GM12878 (cell line): Measurements from ENCODE around the gene IFNGR2. TPM values are rescaled to one million over a fixed set of nuclear protein-coding genes. Genes with fewer than 3 reads are reported as not detected.

Source experiments
- ATAC-seq: fragments of 200-7000 bp; cut with Tn5 transposase; 3 replicates; pipeline ENCODE4 v1.9.1; 2020; ENCODE audit warnings: mild to moderate bottlenecking, moderate library complexity
- BruUV-seq: library from RNA; stranded (reverse); fragments of 400-500 nt; replicated peaks from 2 replicates; lab custom pipeline; 2021; lab: Mats Ljungman, UMichigan
- CTCF ChIA-PET: fragments of 300-600 bp; sonication (Branson Sonifier 250); formaldehyde crosslinking; extraction: SDS; loops from one replicate; lab custom pipeline; 2021; ENCODE audit warnings: inconsistent platforms; lab: Yijun Ruan, JAX
- POLR2A ChIA-PET: fragments of 350-600 bp; formaldehyde crosslinking; extraction: SDS; loops from one replicate; lab custom pipeline; 2021; ENCODE audit warnings: inconsistent platforms; lab: Charles Lee
- RAD21 ChIA-PET: fragments of 300-600 bp; sonication (Branson Sonifier 250); formaldehyde crosslinking; loops from one replicate; lab custom pipeline; 2023; ENCODE audit warnings: antibody characterized with exemption; ENCODE audit not compliant: unreplicated experiment; lab: Charles Lee
- SMC1A ChIA-PET: fragments of 300-600 bp; sonication (Branson Sonifier 250); formaldehyde crosslinking; loops from one replicate; lab custom pipeline; 2023; ENCODE audit not compliant: unreplicated experiment, uncharacterized antibody; lab: Charles Lee
- DNase-seq: peaks from one replicate; pipeline ENCODE4 v3.0.0-alpha.2; 2011; ENCODE audit warnings: low read depth, low spot score
- FAIRE-seq: peaks from 3 replicates; lab custom pipeline; 2011; peaks lifted over from hg19 to GRCh38; lab: Jason Lieb, UNC
- H2AFZ ChIP-seq: 2 replicates; pipeline ENCODE4 v1.6.0; 2011; ENCODE audit warnings: low read depth, low read length, control low read depth; ENCODE audit not compliant: control insufficient read depth
- H3K27ac ChIP-seq: 2 replicates; pipeline ENCODE4 v1.5.1; 2011; ENCODE audit warnings: control low read depth; ENCODE audit not compliant: control insufficient read depth, insufficient read depth
- H3K27me3 ChIP-seq, 2 experiments: replicated peaks in 1 of 2; 2 replicates each; pipeline versions ENCODE4 v1.6.0 to v1.6.1; 2011; ENCODE audit warnings: low read length in 1 of 2; ENCODE audit not compliant: control insufficient read depth in 2 of 2, insufficient read depth in 2 of 2
- H3K36me3 ChIP-seq, 2 experiments: 2 replicates each; pipeline ENCODE4 v1.5.1; 2011; ENCODE audit warnings: low read length in 1 of 2; ENCODE audit not compliant: control insufficient read depth in 2 of 2, insufficient read depth in 2 of 2
- H3K4me1 ChIP-seq: 2 replicates; pipeline ENCODE4 v1.6.1; 2011; ENCODE audit warnings: mild to moderate bottlenecking, low read length, moderate library complexity, mixed read lengths; ENCODE audit not compliant: control insufficient read depth, insufficient read depth
- H3K4me2 ChIP-seq: 2 replicates; pipeline ENCODE4 v1.6.0; 2011; ENCODE audit warnings: control low read depth; ENCODE audit not compliant: control insufficient read depth, insufficient read depth
- H3K4me3 ChIP-seq: fragments of 200-600 bp; sonication (generic); 2 replicates; pipeline ENCODE4 v1.5.1; 2016
- H3K79me2 ChIP-seq: 2 replicates; pipeline ENCODE4 v1.6.0; 2011; ENCODE audit warnings: low read length; ENCODE audit not compliant: control insufficient read depth, insufficient read depth
- H3K9ac ChIP-seq: 2 replicates; pipeline ENCODE4 v1.8.0; 2011; ENCODE audit warnings: low read length, control low read depth, mixed read lengths; ENCODE audit not compliant: control insufficient read depth, insufficient read depth
- H3K9me3 ChIP-seq: replicated peaks from 3 replicates; pipeline ENCODE4 v1.5.1; 2011; ENCODE audit warnings: mild to moderate bottlenecking, low read length; ENCODE audit not compliant: control insufficient read depth, insufficient read depth
- H4K20me1 ChIP-seq: 2 replicates; pipeline ENCODE4 v1.6.0; 2011; ENCODE audit not compliant: control insufficient read depth, insufficient read depth
- RCOR1 ChIP-seq: conservative IDR thresholded peaks from 2 replicates; pipeline ENCODE4 v1.6.1; 2012; ENCODE audit warnings: low read depth, low read length, improper control_type of control experiment
- SMARCA5 ChIP-seq: fragments of 450-650 bp; IDR thresholded peaks from 2 replicates; pipeline ENCODE4 v1.6.1; 2017; ENCODE audit warnings: mild to moderate bottlenecking
- SP1 ChIP-seq: IDR thresholded peaks from one replicate; pipeline ENCODE4 v1.6.1; 2011; ENCODE audit warnings: low read depth, low read length
- SPI1 ChIP-seq: IDR thresholded peaks from 2 replicates; pipeline ENCODE4 v1.6.1; 2011; ENCODE audit warnings: low read depth, mild to moderate bottlenecking, low read length, moderate library complexity, borderline replicate concordance; ENCODE audit not compliant: insufficient read depth
- SRF ChIP-seq, 2 experiments: IDR thresholded peaks; 2 replicates each; pipeline ENCODE4 v1.6.1; 2011; ENCODE audit warnings: low read depth in 2 of 2, low read length in 2 of 2, mild to moderate bottlenecking in 1 of 2, moderate library complexity in 1 of 2
- ZNF24 ChIP-seq: fragments of 450-650 bp; IDR thresholded peaks from 2 replicates; pipeline ENCODE4 v1.6.1; 2017; ENCODE audit warnings: antibody characterized with exemption, mild to moderate bottlenecking
- WGBS: methylation state at CpG from one replicate; pipeline ENCODE4 v1.1.6; 2016; ENCODE audit warnings: low lambda C conversion rate; ENCODE audit not compliant: insufficient replicate concordance, insufficient coverage; ENCODE audit errors: missing lambda C conversion rate; 5-methylcytosine and 5-hydroxymethylcytosine counted together
- in situ Hi-C: fragments of 300-500 bp; cut with MboI; formaldehyde crosslinking; loops from 9 replicates; pipeline ENCODE4 v1.14.3; 2018; ENCODE audit warnings: mixed read lengths
- intact Hi-C: fragments of 100-400 bp; cut with micrococcal nuclease; formaldehyde crosslinking; loops from one replicate; pipeline ENCODE4 v1.14.2; 2022; ENCODE audit not compliant: unreplicated experiment
- polyA plus RNA-seq, 11 experiments: library from polyadenylated mRNA; depleted of rRNA in 4 of 11; unstranded in 6 of 11; stranded (reverse) in 5 of 11; fragments of >200 nt; fragmentation: Nextera tagmentation in 4 of 11; fragmentation: Illumina TruSeq in 1 of 11; extraction: Ambion mirVana in 4 of 11; extraction: Trizol in 1 of 11; gene quantifications; 1 replicate in 1 of 11; 2 replicates in 10 of 11; pipeline versions ENCODE4 v1.2.1 to v1.2.3, GENCODE V29; 2011 to 2016; ENCODE audit warnings: inconsistent platforms in 2 of 11, missing spikeins in 2 of 11, low read depth in 1 of 11
- total RNA-seq, 4 experiments: library from RNA; depleted of rRNA in 3 of 4; stranded (reverse); fragments of >200 nt in 3 of 4; fragmentation: Illumina TruSeq in 1 of 4; extraction: Trizol in 1 of 4; gene quantifications; 2 replicates each; pipeline versions ENCODE4 v1.2.1 to v1.2.3, GENCODE V29; 2013 to 2021
- TF ChIP-seq, protein P1 (sequence below): IDR thresholded peaks from 2 replicates; pipeline ENCODE4 v1.6.1; 2011; ENCODE audit warnings: low read depth, mild to moderate bottlenecking, low read length, moderate library complexity, borderline replicate concordance; ENCODE audit errors: extremely low read depth
- TF ChIP-seq, protein P2 (sequence below): fragments of 450-650 bp; IDR thresholded peaks from 2 replicates; pipeline ENCODE4 v1.6.1; 2017; ENCODE audit warnings: antibody characterized with exemption, mild to moderate bottlenecking, moderate library complexity
- TF ChIP-seq, protein P3 (sequence below): fragments of 450-650 bp; IDR thresholded peaks from 2 replicates; pipeline ENCODE4 v1.6.1; 2017; ENCODE audit warnings: mild to moderate bottlenecking, moderate library complexity

The IFNGR2 gene
- total and polyA plus RNA-seq, 10 of the 15 experiments (the other 5 are each of a cell fraction or from before 2014, with no cell fraction given) = 23.6 to 98.8 (median 77.0) TPM

DNA sequence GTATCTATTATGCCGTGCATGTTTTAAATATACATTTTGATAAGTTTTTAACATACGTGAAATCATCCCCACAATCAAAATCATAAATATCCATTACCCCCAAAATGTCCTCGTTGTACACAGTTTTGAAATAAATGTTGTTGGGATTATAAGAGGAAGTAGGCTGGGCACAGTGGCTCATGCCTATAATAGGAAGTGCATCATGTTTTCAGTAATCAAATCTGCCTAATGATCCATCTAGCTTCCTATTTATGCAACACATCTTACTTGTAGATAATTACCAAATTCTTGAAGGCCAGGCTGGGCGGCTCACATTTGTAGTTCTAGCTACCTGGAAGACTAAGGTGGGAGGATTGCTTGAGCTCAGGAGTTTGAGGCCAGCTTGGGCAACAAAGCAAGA, 15.0 kb upstream of the IFNGR2 start:
- ATAC-seq (no peak), DNase-seq (no peak), FAIRE-seq (no peak)
- H3K9ac ChIP-seq = no peak overlapping the region
- 12% methylated on average over 4 of the region's 4 CpGs for WGBS
- H3K79me2 ChIP-seq = no peaks in the 10 kb centered on the region
- in situ Hi-C loops = no loop called here
- H3K4me1 ChIP-seq = peaks cover 17% of the 10 kb centered on the region
- intact Hi-C loops = no loop called here
- H3K4me3 ChIP-seq = no peak overlapping the region
- CTCF ChIA-PET = interaction anchor here (1.3 kb wide), 1 partner anchor 27 kb away, joined by 4 read pairs; no protein-coding TSS in a partner anchor
- POLR2A ChIA-PET = interaction anchor here (0.9 to 1.6 kb wide), 2 partner anchors 14 to 17 kb away, joined by 3 to 4 read pairs; no protein-coding TSS in a partner anchor
- RAD21 ChIA-PET = interaction anchor here (13.8 kb wide), 1 partner anchor 55 kb away, joined by 148 read pairs; no protein-coding TSS in a partner anchor
- H3K27ac ChIP-seq = no peak overlapping the region
- no peaks in the 10 kb centered on the region for H4K20me1 ChIP-seq
- SMC1A ChIA-PET = interaction anchor here (1.0 to 6.8 kb wide), 6 partner anchors 8 to 54 kb away, joined by 3 to 72 read pairs (median 4); no protein-coding TSS in a partner anchor
- no peak for TF ChIP-seq RCOR1
- no peak for TF ChIP-seq SP1
- TF ChIP-seq SPI1 = peak; percentile 18; the same call in 1 of the 2 replicates
- 0 out of 4 replicates have a peak, but pooled peaks have one; percentile 9 to 39 for TF ChIP-seq SRF (IDR thresholded peaks at IDR 0.05; ENCODE audit: low read depth in 2 of 2, low read length in 2 of 2)
- H3K4me2 ChIP-seq = no peak overlapping the region
- H3K27me3 ChIP-seq = no peaks in the 10 kb centered on the region
- BruUV-seq = no TSS peak
- H3K36me3 ChIP-seq = no peaks in the 10 kb centered on the region
- no peaks in the 10 kb centered on the region; the same call in 2 of the 3 replicates for H3K9me3 ChIP-seq
- H2AFZ ChIP-seq = no peak overlapping the region

DNA sequence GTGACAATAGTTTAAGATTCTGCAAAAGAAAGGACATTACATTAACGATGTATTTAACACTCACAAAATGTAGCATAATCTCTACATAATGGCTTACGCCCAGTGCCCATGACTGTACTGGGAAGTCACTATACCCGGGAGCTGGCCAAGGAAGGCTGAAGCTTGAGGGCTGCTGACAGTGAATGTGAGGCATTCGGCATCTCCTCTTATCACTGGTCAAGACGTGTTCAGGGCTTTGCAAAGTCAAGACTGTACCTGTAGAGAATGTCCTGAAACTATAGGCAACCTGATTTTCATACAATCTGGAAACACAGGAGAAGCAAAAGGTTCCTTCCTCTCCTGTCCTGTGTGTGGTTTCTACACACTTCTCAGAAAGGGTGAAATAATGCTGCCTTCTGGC, 12.7 kb upstream of the IFNGR2 start:
- Histone ChIP-seq H3K4me3 (no peak overlapping the region), H4K20me1 (no peaks in the 10 kb centered on the region), H3K9ac (no peak overlapping the region), H3K4me2 (no peak overlapping the region), H3K27ac (no peak overlapping the region), H3K4me1 (peaks cover 10% of the 10 kb centered on the region), H3K36me3 (no peaks in the 10 kb centered on the region), H3K79me2 (no peaks in the 10 kb centered on the region), H3K9me3 (no peaks in the 10 kb centered on the region), H2AFZ (no peak overlapping the region), H3K27me3 (no peaks in the 10 kb centered on the region)
- BruUV-seq = no TSS peak
- WGBS = 84% methylated on average over 5 of the region's 5 CpGs
- ChIA-PET SMC1A (interaction anchor here (1.1 kb wide), 1 partner anchor 15 kb away, joined by 3 read pairs; no protein-coding TSS in a partner anchor), RAD21 (no interaction called here), CTCF (no interaction called here), POLR2A (interaction anchor here (1.0 kb wide), 1 partner anchor 42 kb away, joined by 3 read pairs; no protein-coding TSS in a partner anchor)
- DNase-seq (no peak), FAIRE-seq (no peak), ATAC-seq (no peak)
- intact Hi-C loops (no loop called here), in situ Hi-C loops (no loop called here)
- TF ChIP-seq ZNF24 (no peak), SP1 (no peak), SMARCA5 (no peak)
- TF ChIP-seq, protein P1, sequence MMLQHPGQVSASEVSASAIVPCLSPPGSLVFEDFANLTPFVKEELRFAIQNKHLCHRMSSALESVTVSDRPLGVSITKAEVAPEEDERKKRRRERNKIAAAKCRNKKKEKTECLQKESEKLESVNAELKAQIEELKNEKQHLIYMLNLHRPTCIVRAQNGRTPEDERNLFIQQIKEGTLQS = no peak
- TF ChIP-seq, protein P2, sequence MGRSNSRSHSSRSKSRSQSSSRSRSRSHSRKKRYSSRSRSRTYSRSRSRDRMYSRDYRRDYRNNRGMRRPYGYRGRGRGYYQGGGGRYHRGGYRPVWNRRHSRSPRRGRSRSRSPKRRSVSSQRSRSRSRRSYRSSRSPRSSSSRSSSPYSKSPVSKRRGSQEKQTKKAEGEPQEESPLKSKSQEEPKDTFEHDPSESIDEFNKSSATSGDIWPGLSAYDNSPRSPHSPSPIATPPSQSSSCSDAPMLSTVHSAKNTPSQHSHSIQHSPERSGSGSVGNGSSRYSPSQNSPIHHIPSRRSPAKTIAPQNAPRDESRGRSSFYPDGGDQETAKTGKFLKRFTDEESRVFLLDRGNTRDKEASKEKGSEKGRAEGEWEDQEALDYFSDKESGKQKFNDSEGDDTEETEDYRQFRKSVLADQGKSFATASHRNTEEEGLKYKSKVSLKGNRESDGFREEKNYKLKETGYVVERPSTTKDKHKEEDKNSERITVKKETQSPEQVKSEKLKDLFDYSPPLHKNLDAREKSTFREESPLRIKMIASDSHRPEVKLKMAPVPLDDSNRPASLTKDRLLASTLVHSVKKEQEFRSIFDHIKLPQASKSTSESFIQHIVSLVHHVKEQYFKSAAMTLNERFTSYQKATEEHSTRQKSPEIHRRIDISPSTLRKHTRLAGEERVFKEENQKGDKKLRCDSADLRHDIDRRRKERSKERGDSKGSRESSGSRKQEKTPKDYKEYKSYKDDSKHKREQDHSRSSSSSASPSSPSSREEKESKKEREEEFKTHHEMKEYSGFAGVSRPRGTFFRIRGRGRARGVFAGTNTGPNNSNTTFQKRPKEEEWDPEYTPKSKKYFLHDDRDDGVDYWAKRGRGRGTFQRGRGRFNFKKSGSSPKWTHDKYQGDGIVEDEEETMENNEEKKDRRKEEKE = no peak
- TF ChIP-seq, protein P3, sequence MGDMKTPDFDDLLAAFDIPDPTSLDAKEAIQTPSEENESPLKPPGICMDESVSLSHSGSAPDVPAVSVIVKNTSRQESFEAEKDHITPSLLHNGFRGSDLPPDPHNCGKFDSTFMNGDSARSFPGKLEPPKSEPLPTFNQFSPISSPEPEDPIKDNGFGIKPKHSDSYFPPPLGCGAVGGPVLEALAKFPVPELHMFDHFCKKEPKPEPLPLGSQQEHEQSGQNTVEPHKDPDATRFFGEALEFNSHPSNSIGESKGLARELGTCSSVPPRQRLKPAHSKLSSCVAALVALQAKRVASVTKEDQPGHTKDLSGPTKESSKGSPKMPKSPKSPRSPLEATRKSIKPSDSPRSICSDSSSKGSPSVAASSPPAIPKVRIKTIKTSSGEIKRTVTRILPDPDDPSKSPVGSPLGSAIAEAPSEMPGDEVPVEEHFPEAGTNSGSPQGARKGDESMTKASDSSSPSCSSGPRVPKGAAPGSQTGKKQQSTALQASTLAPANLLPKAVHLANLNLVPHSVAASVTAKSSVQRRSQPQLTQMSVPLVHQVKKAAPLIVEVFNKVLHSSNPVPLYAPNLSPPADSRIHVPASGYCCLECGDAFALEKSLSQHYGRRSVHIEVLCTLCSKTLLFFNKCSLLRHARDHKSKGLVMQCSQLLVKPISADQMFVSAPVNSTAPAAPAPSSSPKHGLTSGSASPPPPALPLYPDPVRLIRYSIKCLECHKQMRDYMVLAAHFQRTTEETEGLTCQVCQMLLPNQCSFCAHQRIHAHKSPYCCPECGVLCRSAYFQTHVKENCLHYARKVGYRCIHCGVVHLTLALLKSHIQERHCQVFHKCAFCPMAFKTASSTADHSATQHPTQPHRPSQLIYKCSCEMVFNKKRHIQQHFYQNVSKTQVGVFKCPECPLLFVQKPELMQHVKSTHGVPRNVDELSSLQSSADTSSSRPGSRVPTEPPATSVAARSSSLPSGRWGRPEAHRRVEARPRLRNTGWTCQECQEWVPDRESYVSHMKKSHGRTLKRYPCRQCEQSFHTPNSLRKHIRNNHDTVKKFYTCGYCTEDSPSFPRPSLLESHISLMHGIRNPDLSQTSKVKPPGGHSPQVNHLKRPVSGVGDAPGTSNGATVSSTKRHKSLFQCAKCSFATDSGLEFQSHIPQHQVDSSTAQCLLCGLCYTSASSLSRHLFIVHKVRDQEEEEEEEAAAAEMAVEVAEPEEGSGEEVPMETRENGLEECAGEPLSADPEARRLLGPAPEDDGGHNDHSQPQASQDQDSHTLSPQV = no peak
